Testis (tissue), 2 donors: ENCODE results near the gene MOCOS.

Experiments used
- CTCF ChIP-seq, 3 experiments: fragments of 450-650 bp in 2 of 3; fragments of 200-600 bp in 1 of 3; sonication (generic) in 1 of 3; IDR thresholded peaks; one replicate each; pipeline ENCODE4 v1.5.1; 2016 to 2019; ENCODE audit warnings: antibody characterized with exemption in 3 of 3, mild to moderate bottlenecking in 2 of 3, moderate library complexity in 1 of 3
- POLR2A ChIP-seq: fragments of 450-650 bp; IDR thresholded peaks from one replicate; pipeline ENCODE4 v1.6.1; 2017; ENCODE audit warnings: antibody characterized with exemption, mild to moderate bottlenecking, moderate library complexity

- TF ChIP-seq CTCF (IDR thresholded peaks at IDR 0.05) (no peak), POLR2A (no peak)
These were observed 24.3 kb upstream of the MOCOS start for GRCh38 chr18:36162981-36163380.
